HepG2 (cell line): ENCODE results near the gene VGLL3. TPM values are rescaled to one million over a fixed set of nuclear protein-coding genes. Genes with fewer than 3 reads are reported as not detected.

Source experiments
- ATAC-seq: fragments of 200-7000 bp; cut with Tn5 transposase; 3 replicates; pipeline ENCODE4 v1.9.1; 2020; ENCODE audit warnings: mild to moderate bottlenecking, moderate library complexity
- BruUV-seq: library from RNA; stranded (reverse); fragments of 400-500 nt; replicated peaks from 2 replicates; lab custom pipeline; 2021; lab: Mats Ljungman, UMichigan
- CTCF ChIA-PET: fragments of 300-600 bp; formaldehyde crosslinking; extraction: SDS; loops from one replicate; lab custom pipeline; 2021; ENCODE audit warnings: low total read pairs, inconsistent platforms, low intra/inter-chr PET ratio; lab: Yijun Ruan, JAX
- POLR2A ChIA-PET: fragments of 350-600 bp; sonication (Branson Sonifier 250); formaldehyde crosslinking; loops from one replicate; lab custom pipeline; 2020; ENCODE audit warnings: antibody characterized with exemption, inconsistent platforms; lab: Yijun Ruan, JAX
- DNase-seq: peaks from one replicate; pipeline ENCODE4 v3.0.0-alpha.2; 2015; ENCODE audit warnings: low spot score
- FAIRE-seq: peaks from 3 replicates; lab custom pipeline; 2011; peaks lifted over from hg19 to GRCh38; lab: Jason Lieb, UNC
- H2AFZ ChIP-seq: one replicate; pipeline ENCODE4 v1.6.1; 2011; ENCODE audit warnings: low read length, inconsistent platforms
- H3K27ac ChIP-seq: fragments of 300-600 bp; 3 replicates; pipeline ENCODE4 v1.8.0; 2011; ENCODE audit warnings: mixed run types, mild to moderate bottlenecking, mixed read lengths, low read length, inconsistent platforms; ENCODE audit not compliant: insufficient read depth; ENCODE audit errors: extremely low read length
- H3K27me3 ChIP-seq, 2 experiments: fragments of 200-600 bp in 1 of 2; 2 replicates in 1 of 2; 3 replicates in 1 of 2; pipeline versions ENCODE4 v1.6.0 to v1.8.0; 2011; ENCODE audit warnings: low read length in 2 of 2, mild to moderate bottlenecking in 2 of 2, moderate library complexity in 2 of 2, inconsistent platforms in 1 of 2; ENCODE audit not compliant: insufficient read depth in 2 of 2, control insufficient read depth in 1 of 2
- H3K36me3 ChIP-seq, 2 experiments: fragments of 200-600 bp in 1 of 2; replicated peaks in 1 of 2; 2 replicates in 1 of 2; 3 replicates in 1 of 2; pipeline versions ENCODE4 v1.5.1 to v1.8.0; 2011; ENCODE audit warnings: low read length in 2 of 2, inconsistent platforms in 1 of 2; ENCODE audit not compliant: insufficient read depth in 2 of 2, control insufficient read depth in 1 of 2
- H3K4me1 ChIP-seq: 2 replicates; pipeline ENCODE4 v1.5.1; 2012; ENCODE audit warnings: low read length, inconsistent platforms; ENCODE audit not compliant: insufficient read depth
- H3K4me2 ChIP-seq: 2 replicates; pipeline ENCODE4 v1.6.0; 2011; ENCODE audit warnings: low read depth, low read length, inconsistent platforms
- H3K4me3 ChIP-seq, 3 experiments: fragments of 200-600 bp in 1 of 3; sonication (generic), shearing (Covaris generic) in 1 of 3; replicated peaks in 1 of 3; 2 replicates each; pipeline ENCODE4 v1.5.1; 2011 to 2016; ENCODE audit warnings: low read length in 3 of 3, inconsistent platforms in 2 of 3, low read depth in 2 of 3, mild to moderate bottlenecking in 2 of 3, control low read depth in 1 of 3, mixed read lengths in 1 of 3; ENCODE audit not compliant: insufficient read depth in 1 of 3
- H3K79me2 ChIP-seq: one replicate; pipeline ENCODE4 v1.6.1; 2011; ENCODE audit warnings: low read length, inconsistent platforms; ENCODE audit not compliant: insufficient read depth
- H3K9ac ChIP-seq: 2 replicates; pipeline ENCODE4 v1.6.0; 2011; ENCODE audit warnings: mild to moderate bottlenecking, low read depth, low read length, inconsistent platforms; ENCODE audit not compliant: insufficient read depth
- H3K9me3 ChIP-seq: 2 replicates; pipeline ENCODE4 v1.5.1; 2012; ENCODE audit warnings: mild to moderate bottlenecking, low read length
- H4K20me1 ChIP-seq: 2 replicates; pipeline ENCODE4 v1.6.0; 2011; ENCODE audit warnings: inconsistent platforms, mild to moderate bottlenecking, low read length, moderate library complexity; ENCODE audit not compliant: insufficient read depth
- ARID2 ChIP-seq: sonication (generic); formaldehyde crosslinking; IDR thresholded peaks from 2 replicates; pipeline ENCODE4 v1.8.1; 2022; ENCODE audit warnings: mild to moderate bottlenecking, missing genetic modification reagents, borderline replicate concordance
- CEBPB ChIP-seq: IDR thresholded peaks from 2 replicates; pipeline ENCODE4 v1.6.1; 2011; ENCODE audit warnings: low read depth, low read length, improper control_type of control experiment, borderline replicate concordance
- CHCHD3 ChIP-seq: sonication (generic); formaldehyde crosslinking; IDR thresholded peaks from 2 replicates; pipeline ENCODE4 v1.8.0; 2022; ENCODE audit warnings: mild to moderate bottlenecking, missing genetic modification reagents, moderate library complexity
- MAF1 ChIP-seq: sonication (generic); formaldehyde crosslinking; IDR thresholded peaks from 2 replicates; pipeline ENCODE4 v1.5.0; 2020; ENCODE audit warnings: missing genetic modification reagents, borderline replicate concordance
- MAFF ChIP-seq: IDR thresholded peaks from 2 replicates; pipeline ENCODE4 v1.6.1; 2011; ENCODE audit warnings: low read depth, low read length, improper control_type of control experiment
- MYPOP ChIP-seq: sonication (generic); formaldehyde crosslinking; IDR thresholded peaks from 2 replicates; pipeline ENCODE4 v1.8.1; 2023; ENCODE audit warnings: mild to moderate bottlenecking, moderate library complexity, missing genetic modification reagents
- NFKB2 ChIP-seq: sonication (generic); formaldehyde crosslinking; IDR thresholded peaks from 2 replicates; pipeline ENCODE4 v1.4.0; 2020; ENCODE audit warnings: missing genetic modification reagents, borderline replicate concordance
- RXRB ChIP-seq: IDR thresholded peaks from 2 replicates; pipeline ENCODE4 v1.6.1; 2016; ENCODE audit warnings: borderline replicate concordance, missing genetic modification reagents, missing compliant biosample characterization
- ZBTB8A ChIP-seq: sonication (generic); formaldehyde crosslinking; IDR thresholded peaks from 2 replicates; pipeline ENCODE4 v1.4.0; 2020; ENCODE audit warnings: mild to moderate bottlenecking, low read depth, missing genetic modification reagents, borderline replicate concordance
- ZFY ChIP-seq: sonication (generic); formaldehyde crosslinking; IDR thresholded peaks from 2 replicates; pipeline ENCODE4 v1.4.0; 2020; ENCODE audit warnings: missing genetic modification reagents
- ZNF282 ChIP-seq: fragments of 450-650 bp; IDR thresholded peaks from 2 replicates; pipeline ENCODE4 v1.6.1; 2018; ENCODE audit not compliant: partially characterized antibody
- ZNF678 ChIP-seq: sonication (generic); formaldehyde crosslinking; IDR thresholded peaks from 2 replicates; pipeline ENCODE4 v1.4.0; 2020; ENCODE audit warnings: mild to moderate bottlenecking, missing genetic modification reagents
- ZNF687 ChIP-seq: sonication (generic); formaldehyde crosslinking; IDR thresholded peaks from 2 replicates; pipeline ENCODE4 v1.5.1; 2020; ENCODE audit warnings: mild to moderate bottlenecking, missing genetic modification reagents, moderate library complexity
- ZNF703 ChIP-seq: sonication (generic); formaldehyde crosslinking; IDR thresholded peaks from 2 replicates; pipeline ENCODE4 v1.5.1; 2020; ENCODE audit warnings: missing genetic modification reagents, mild to moderate bottlenecking, moderate library complexity, borderline replicate concordance
- whole genome bisulfite sequencing: methylation state at CpG from one replicate; pipeline ENCODE4 v1.1.6; 2017; ENCODE audit warnings: low lambda C conversion rate; 5-methylcytosine and 5-hydroxymethylcytosine counted together
- in situ Hi-C: cut with HindIII; loops from 2 replicates; pipeline ENCODE4 v1.10.0; 2017; ENCODE audit warnings: low pct_unique_long_range_greater_than_20kb; ENCODE audit not compliant: extremely low pct_ligation_motif_present
- intact Hi-C: fragments of 100-400 bp; cut with micrococcal nuclease; formaldehyde crosslinking; loops from one replicate; pipeline ENCODE4 v1.10.0; 2022; ENCODE audit not compliant: unreplicated experiment
- polyA plus RNA-seq, 8 experiments: library from polyadenylated mRNA; depleted of rRNA in 3 of 8; stranded (reverse) in 7 of 8; unstranded in 1 of 8; fragments of >200 nt; fragmentation: Illumina TruSeq in 4 of 8; extraction: Trizol in 4 of 8; gene quantifications; 2 replicates each; pipeline versions ENCODE4 v1.2.1 to v1.2.3, GENCODE V29; 2011 to 2016; ENCODE audit warnings: low read depth in 4 of 8, missing spikeins in 1 of 8, mixed read lengths in 1 of 8; ENCODE audit not compliant: insufficient read depth in 1 of 8
- total RNA-seq, 5 experiments: library from RNA; depleted of rRNA; stranded (reverse); fragments of >200 nt; fragmentation: Illumina TruSeq; extraction: Trizol; gene quantifications; 2 replicates each; pipeline ENCODE4 v1.2.3, GENCODE V29; 2016; ENCODE audit warnings: low read depth in 1 of 5
- TF ChIP-seq, protein P1 (sequence below): sonication (generic); formaldehyde crosslinking; IDR thresholded peaks from 2 replicates; pipeline ENCODE4 v1.4.0; 2020; ENCODE audit warnings: missing genetic modification reagents

The VGLL3 gene
- total and polyA plus RNA-seq, 2 of the 13 experiments (the other 11 are each of a cell fraction or from before 2014, with no cell fraction given): 0.03 to 0.07 TPM

DNA sequence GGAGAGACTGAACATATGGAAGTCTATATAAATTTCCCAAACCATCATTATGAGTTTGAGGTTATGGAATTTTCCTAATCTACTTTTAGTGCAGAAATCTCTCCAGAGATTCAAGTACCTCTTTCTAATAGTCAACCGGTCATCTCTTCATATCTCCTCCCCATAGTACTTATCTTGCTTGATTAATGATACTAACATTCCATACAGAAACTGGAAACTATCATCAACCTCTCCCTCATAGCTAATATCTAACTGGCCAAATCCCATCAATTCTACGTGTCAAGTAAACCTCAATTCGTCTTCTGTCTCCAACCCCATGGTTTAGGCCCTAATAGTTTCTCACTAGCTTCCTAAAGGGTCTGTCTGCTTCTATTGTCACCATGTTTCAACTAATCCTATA is 44.4 kb upstream of the VGLL3 start (continued):
- no peak for TF ChIP-seq ARID2 (CRISPR knock-in tag)
- no peak for TF ChIP-seq RXRB (CRISPR knock-in tag)
- TF ChIP-seq ZNF282: no peak

GRCh38 chr3:87033205-87033604 is 42.3 kb upstream of the VGLL3 start:
- H3K36me3 ChIP-seq: no peaks in the 10 kb centered on the region
- no peaks in the 10 kb centered on the region for H3K4me1 ChIP-seq
- intact Hi-C loops (no loop called here), in situ Hi-C loops (no loop called here)
- ATAC-seq: no peak
- H2AFZ ChIP-seq: no peak overlapping the region
- no peaks in the 10 kb centered on the region for H3K27me3 ChIP-seq
- no peak overlapping the region for H3K4me2 ChIP-seq
- no peak overlapping the region for H3K27ac ChIP-seq
- no peaks in the 10 kb centered on the region for H3K9me3 ChIP-seq
- H4K20me1 ChIP-seq: no peaks in the 10 kb centered on the region
- no peaks in the 10 kb centered on the region for H3K79me2 ChIP-seq
- ChIA-PET POLR2A (no interaction called here), CTCF (no interaction called here)
- 0% methylated on average over 1 of the region's 1 CpG for WGBS
- no peak overlapping the region for H3K9ac ChIP-seq
- TF ChIP-seq MAFF (no peak), ZBTB8A (CRISPR knock-in tag) (no peak), MYPOP (CRISPR knock-in tag) (no peak), ZNF703 (CRISPR knock-in tag) (no peak), ZNF678 (CRISPR knock-in tag) (no peak), ZFY (no peak), NFKB2 (CRISPR knock-in tag) (no peak), CEBPB (no peak), ZNF687 (CRISPR knock-in tag) (no peak), MAF1 (CRISPR knock-in tag) (no peak), CHCHD3 (no peak)
- TF ChIP-seq, protein P1, sequence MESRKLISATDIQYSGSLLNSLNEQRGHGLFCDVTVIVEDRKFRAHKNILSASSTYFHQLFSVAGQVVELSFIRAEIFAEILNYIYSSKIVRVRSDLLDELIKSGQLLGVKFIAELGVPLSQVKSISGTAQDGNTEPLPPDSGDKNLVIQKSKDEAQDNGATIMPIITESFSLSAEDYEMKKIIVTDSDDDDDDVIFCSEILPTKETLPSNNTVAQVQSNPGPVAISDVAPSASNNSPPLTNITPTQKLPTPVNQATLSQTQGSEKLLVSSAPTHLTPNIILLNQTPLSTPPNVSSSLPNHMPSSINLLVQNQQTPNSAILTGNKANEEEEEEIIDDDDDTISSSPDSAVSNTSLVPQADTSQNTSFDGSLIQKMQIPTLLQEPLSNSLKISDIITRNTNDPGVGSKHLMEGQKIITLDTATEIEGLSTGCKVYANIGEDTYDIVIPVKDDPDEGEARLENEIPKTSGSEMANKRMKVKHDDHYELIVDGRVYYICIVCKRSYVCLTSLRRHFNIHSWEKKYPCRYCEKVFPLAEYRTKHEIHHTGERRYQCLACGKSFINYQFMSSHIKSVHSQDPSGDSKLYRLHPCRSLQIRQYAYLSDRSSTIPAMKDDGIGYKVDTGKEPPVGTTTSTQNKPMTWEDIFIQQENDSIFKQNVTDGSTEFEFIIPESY (CRISPR knock-in tag): no peak
- DNase-seq: no peak
- FAIRE-seq: no peak
- H3K4me3 ChIP-seq: no peak overlapping the region
- BruUV-seq: no TSS peak
